ENCODE measurements around the gene NEURL1. TPM values are rescaled to one million over a fixed set of nuclear protein-coding genes. Genes with fewer than 3 reads are reported as not detected.

NEURL1 gene, protein sequence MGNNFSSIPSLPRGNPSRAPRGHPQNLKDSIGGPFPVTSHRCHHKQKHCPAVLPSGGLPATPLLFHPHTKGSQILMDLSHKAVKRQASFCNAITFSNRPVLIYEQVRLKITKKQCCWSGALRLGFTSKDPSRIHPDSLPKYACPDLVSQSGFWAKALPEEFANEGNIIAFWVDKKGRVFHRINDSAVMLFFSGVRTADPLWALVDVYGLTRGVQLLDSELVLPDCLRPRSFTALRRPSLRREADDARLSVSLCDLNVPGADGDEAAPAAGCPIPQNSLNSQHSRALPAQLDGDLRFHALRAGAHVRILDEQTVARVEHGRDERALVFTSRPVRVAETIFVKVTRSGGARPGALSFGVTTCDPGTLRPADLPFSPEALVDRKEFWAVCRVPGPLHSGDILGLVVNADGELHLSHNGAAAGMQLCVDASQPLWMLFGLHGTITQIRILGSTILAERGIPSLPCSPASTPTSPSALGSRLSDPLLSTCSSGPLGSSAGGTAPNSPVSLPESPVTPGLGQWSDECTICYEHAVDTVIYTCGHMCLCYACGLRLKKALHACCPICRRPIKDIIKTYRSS
- 1.6 and 2.7 TPM in 2 replicates for total RNA-seq

DNA sequence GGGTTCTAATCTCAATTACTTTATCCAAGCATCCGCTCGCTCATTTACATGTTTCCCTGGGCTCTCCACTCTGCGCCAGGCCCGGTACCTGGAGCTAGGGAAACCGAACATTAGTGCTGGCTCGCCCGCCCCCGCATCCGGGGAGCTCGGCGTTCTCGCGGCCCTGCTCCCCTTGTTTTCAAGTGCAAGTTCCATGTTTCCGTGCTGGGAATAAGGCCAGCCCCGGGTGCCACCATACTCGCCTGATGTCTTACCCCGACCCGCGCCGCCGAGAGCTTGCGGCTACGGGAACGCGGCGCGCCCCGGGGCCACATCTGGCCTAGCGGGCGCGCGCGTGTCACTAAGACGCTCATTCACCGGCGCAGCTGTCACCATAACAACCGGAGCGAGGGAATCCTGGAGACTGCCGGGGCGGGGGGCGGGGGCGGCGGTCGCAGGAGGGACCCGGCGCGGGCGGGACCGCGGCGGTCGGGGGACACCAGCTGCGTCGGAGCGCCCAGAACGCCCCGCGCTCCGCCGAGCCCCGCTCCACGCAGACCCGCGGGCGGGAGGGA is at the start of gene NEURL1:
Gene NEURL1, plus strand, starts transcription at position 344 of the 554 bp plus-strand sequence. CDS start 683 bp downstream, outside the sequence.

DNA sequence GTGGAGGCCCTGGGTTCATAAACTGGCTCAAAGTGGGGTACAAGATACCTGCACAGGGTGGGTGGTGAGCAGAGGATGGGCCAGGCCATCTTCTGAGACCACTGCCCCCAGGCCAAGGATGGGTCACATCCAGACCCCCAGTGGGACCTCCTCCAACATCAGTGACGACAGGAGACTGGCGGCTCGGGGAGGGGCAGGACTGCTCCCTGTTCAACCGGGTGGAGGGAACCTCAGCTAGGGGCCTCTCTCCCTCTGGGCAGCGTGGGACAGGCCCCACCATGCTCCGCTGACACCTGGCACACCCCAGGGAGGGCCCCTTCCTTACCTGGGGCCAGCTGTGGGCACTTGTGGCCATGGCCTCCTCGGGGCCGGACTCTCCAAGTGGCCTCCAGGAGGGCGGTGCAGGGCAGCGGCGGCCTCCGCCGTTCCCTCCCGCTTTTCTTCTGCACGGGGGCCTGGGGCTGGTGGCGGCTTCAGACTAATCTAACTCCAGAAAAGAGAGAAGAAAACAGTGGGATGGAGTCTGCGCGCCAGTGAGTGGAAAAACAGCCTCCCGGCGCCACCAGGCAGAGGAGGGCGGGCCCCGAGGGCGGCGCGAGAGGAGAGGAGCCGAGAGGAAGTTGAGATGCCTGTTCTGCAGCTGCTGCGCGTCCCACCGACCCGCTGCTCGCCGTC is 41.5 kb upstream of the NEURL1 start, which contains the start of gene CALHM2:
Gene CALHM2, minus strand, starts transcription at position 540 of the 675 bp plus-strand sequence. CDS start 2,429 bp downstream, outside the sequence.

GRCh38 chr10:103458720-103459119 is 34.8 kb upstream of the NEURL1 start, which contains the start of gene CALHM1:
CALHM1 (minus strand) TSS chr10:103458900; CDS start chr10:103458751, 149 bp downstream.

GRCh38 chr10:103479135-103479534 is 14.4 kb upstream of the NEURL1 start, which contains the start of gene CALHM3:
CALHM3 (minus strand) TSS chr10:103479240; CDS start chr10:103479032, 208 bp downstream.

Other genes starting within 250 kb of the NEURL1 start
- under 0.01 and 0.14 TPM in 2 replicates for gene RPEL1, start 247.8 kb upstream of the NEURL1 start, total RNA-seq
- 0.07 and 0.34 TPM in 2 replicates for gene INA, start 216.6 kb upstream of the NEURL1 start, total RNA-seq
- 13.5 and 16.4 TPM in 2 replicates for gene PCGF6, start 142.6 kb upstream of the NEURL1 start, total RNA-seq
- gene TAF5, start 125.7 kb upstream of the NEURL1 start, total RNA-seq: 5.0 and 6.2 TPM in 2 replicates
- 96.7 and 130 TPM in 2 replicates for gene ATP5MK, start 97.2 kb upstream of the NEURL1 start, total RNA-seq
- 68.7 and 86.9 TPM in 2 replicates for gene PDCD11, start 97.1 kb upstream of the NEURL1 start, total RNA-seq
- under 0.01 and 1.3 TPM in 2 replicates for gene CALHM2, start 41.3 kb upstream of the NEURL1 start, total RNA-seq
- gene CALHM1, start 34.8 kb upstream of the NEURL1 start, total RNA-seq: not detected in 2 replicates
- not detected in 2 replicates for gene CALHM3, start 14.5 kb upstream of the NEURL1 start, total RNA-seq